GM12801 (cell line): ENCODE results near the gene ATP9A.

Experiments
- TF ChIP-seq, protein P1 (sequence below): IDR thresholded peaks from one replicate; pipeline ENCODE4 v1.5.1; 2011; ENCODE audit warnings: control low read depth; ENCODE audit not compliant: insufficient read length; ENCODE audit errors: extremely low read depth

ATP9A gene, protein sequence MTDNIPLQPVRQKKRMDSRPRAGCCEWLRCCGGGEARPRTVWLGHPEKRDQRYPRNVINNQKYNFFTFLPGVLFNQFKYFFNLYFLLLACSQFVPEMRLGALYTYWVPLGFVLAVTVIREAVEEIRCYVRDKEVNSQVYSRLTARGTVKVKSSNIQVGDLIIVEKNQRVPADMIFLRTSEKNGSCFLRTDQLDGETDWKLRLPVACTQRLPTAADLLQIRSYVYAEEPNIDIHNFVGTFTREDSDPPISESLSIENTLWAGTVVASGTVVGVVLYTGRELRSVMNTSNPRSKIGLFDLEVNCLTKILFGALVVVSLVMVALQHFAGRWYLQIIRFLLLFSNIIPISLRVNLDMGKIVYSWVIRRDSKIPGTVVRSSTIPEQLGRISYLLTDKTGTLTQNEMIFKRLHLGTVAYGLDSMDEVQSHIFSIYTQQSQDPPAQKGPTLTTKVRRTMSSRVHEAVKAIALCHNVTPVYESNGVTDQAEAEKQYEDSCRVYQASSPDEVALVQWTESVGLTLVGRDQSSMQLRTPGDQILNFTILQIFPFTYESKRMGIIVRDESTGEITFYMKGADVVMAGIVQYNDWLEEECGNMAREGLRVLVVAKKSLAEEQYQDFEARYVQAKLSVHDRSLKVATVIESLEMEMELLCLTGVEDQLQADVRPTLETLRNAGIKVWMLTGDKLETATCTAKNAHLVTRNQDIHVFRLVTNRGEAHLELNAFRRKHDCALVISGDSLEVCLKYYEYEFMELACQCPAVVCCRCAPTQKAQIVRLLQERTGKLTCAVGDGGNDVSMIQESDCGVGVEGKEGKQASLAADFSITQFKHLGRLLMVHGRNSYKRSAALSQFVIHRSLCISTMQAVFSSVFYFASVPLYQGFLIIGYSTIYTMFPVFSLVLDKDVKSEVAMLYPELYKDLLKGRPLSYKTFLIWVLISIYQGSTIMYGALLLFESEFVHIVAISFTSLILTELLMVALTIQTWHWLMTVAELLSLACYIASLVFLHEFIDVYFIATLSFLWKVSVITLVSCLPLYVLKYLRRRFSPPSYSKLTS

DNA sequence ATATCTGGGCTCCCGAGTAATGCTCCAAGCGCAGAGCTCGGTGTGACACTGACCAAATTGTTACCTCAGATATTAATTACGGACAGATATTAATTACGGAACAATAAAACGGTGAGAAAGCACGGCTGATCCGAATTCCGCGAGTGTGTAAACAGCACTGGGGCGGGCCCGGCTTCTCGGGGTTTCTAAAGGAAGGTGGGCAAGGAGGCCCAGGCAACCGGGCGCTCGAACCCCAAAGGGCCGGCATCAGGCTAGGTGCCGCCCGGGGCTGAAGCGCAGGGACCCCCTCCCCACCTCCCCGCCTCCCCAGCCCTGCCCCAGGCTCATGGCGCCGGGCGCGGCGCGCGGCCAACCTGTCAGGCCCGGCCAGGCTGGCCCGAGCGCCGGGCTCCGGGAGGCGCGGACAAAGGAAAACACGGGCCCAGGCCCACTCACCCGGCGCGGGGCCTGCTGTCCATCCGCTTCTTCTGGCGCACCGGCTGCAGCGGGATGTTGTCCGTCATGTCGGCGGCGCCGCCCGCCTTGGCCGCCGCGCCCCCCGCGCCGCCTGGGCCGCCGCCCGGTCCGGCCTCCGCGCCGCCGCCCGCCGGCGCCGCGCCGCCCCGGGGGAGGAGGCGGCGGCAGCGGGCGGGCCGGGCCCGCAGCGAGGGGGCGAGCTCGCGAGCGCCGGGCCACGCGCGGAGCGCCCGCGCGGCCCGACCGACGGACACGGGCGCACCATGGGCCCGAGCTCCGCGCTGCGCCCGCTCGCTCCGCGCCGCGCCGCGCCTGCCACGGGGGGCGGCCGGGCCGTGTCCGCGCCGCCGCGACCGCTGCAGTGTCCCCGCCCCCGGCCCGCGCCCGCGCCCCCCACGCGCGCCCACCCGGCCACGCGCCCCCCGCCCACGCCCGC, at the start of gene ATP9A:
Gene ATP9A (minus strand): TSS at position 524 of the 892 bp plus-strand sequence. CDS start 21 bp downstream, at position 503.
- TF ChIP-seq, protein P1, sequence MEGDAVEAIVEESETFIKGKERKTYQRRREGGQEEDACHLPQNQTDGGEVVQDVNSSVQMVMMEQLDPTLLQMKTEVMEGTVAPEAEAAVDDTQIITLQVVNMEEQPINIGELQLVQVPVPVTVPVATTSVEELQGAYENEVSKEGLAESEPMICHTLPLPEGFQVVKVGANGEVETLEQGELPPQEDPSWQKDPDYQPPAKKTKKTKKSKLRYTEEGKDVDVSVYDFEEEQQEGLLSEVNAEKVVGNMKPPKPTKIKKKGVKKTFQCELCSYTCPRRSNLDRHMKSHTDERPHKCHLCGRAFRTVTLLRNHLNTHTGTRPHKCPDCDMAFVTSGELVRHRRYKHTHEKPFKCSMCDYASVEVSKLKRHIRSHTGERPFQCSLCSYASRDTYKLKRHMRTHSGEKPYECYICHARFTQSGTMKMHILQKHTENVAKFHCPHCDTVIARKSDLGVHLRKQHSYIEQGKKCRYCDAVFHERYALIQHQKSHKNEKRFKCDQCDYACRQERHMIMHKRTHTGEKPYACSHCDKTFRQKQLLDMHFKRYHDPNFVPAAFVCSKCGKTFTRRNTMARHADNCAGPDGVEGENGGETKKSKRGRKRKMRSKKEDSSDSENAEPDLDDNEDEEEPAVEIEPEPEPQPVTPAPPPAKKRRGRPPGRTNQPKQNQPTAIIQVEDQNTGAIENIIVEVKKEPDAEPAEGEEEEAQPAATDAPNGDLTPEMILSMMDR, result no peak

DNA sequence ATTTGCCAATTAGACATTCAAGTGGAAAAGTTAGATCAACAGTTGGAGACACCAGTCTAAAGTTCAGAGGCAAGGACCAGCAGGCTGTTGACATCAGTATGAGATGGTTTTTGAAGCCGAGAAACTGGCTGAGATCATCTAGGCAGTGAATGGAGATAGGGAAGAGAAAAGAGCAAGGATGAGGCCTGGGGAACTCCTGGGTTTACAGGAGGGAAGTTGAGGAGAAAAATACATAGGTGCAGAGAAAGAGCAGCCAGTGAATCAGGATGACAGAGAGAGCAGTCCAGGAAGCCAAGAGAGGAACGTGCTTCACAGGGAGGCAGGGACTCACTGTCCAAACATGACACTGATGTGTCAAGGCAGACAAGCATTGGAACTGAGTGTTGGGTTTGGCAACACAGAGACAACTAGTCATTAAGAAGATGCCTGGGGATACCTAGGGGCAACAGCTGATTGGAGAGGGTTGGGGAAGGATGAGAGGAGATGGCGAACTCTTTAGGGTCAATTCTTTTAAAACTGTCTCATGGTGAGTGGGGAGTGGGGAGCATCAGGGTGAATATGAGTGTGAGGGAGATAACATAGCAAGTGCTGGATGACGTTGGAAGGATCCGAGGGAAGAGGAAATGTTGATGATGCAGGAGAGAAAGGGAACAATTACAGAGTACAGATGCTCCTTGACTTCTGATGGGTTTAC, 47.3 kb upstream of the ATP9A start:
- TF ChIP-seq, protein P1, result no peak

DNA sequence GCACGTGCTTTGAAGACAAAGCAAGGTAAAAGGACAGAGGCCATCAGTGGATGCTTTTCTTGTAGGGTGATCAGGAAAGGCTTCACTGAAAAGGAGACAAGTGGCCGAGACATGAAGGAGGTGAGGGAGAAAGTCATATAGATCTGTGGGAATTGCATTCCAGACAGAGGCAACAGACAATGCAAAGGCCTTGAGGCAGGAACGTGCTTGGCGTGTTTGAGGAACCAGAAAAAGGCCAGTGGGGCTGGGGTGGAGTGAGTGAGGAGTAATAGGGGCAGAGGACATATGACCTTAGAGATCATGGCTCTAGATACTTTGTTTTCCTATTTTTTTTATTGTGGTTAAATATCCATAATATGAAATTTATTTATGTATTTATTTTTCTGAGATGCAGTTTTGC, 44.7 kb upstream of the ATP9A start:
- TF ChIP-seq, protein P1, result no peak

DNA sequence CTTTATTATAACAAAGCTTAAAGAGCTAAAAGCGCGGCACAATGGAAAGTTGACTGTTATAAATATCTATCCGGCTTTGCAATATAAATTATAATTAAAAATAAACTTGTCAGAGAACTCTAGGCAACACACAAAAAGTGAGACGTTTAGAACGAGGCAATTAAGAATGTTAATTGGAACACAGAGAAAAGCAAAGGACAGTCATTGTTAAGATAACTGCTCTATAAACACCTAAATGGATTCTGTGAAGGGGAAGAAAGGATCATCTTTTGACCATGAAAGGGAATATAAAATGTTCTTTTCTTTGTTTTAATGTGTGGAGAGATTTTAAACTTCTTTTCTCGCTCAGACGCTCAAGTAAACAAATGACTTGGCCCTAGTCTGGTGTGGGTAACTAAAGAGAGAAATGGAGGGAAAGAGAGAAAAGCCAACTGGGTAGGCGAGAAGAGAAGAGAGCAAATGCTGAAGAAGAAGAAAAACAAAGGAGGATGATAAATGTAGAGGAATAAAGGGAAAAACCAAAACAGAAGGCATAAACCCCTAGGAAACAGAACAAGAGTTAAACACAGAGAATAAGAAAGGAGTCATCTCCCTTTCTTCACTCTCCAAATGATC, 43.4 kb upstream of the ATP9A start:
- TF ChIP-seq, protein P1, result no peak

DNA sequence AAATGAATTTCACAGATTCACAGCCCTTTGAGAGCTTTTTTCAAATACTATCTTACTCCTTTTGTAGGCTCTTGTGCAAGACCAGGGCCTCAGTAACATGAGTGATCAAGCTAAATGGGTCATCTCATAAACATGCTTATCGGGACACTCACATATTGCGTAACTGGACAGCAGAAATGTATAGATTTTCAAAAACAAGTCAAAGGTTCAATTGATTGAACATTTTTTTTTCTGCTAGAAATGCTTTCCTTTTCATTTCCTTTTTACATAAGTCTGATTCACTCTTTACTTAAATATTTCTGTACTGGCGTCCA, 42.8 kb upstream of the ATP9A start:
- TF ChIP-seq, protein P1, result no peak

DNA sequence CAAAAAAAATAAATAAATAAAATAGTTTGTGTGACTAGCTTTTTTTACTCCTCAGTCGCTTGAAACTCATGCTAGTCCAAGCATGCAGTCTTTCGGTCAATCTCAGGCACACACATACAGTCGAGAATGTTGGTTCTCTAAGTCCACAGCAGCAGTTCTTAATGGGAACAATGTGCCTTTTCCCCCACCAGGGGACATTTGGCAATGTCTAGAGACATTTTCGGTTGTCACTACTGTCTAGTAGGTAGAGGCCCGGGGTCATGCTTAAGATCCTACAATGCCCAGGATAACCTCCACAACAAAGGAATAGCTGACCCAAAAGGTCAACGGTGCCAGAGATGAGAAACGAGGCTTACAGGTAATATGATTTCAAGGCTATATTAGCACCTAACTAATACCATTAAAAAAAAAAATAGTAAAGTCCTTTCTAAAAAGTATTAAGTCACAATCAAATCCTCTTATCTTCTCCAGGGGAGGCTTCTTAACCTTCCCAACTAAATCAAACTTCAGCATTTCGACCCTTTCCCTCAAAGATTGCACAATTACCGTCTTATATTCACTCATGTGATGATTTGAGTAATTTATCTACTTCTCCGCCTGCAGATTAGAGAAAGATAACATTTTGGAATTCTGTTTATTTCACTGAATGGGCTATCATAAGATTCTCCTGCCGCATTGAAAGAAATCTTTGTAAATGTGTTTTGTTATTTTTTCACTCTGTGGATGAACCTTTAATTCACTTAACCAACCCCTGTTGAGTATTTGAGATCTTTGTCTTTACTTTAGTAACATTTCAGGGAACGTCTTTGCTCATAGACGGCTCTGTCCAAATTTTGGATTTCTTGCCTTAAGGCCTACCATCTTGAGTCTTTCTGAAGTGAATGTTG, 42.2 kb upstream of the ATP9A start:
- TF ChIP-seq, protein P1, result no peak
